CD4-positive, alpha-beta memory T cell (primary cell): ENCODE results near the gene MYOF. TPM values are rescaled to one million over a fixed set of nuclear protein-coding genes. Genes with fewer than 3 reads are reported as not detected.

Experiments
- CTCF ChIA-PET: fragments of 350-600 bp; sonication (Branson Sonifier 250); formaldehyde crosslinking; loops from one replicate; lab custom pipeline; 2021; ENCODE audit warnings: inconsistent platforms; ENCODE audit not compliant: partially characterized antibody; lab: Charles Lee
- POLR2A ChIA-PET: fragments of 350-600 bp; sonication (Branson Sonifier 250); formaldehyde crosslinking; loops from one replicate; lab custom pipeline; 2021; ENCODE audit not compliant: partially characterized antibody; lab: Charles Lee
- DNase-seq, 5 donors: peaks; one replicate each; pipeline versions ENCODE4 v3.0.0 to v3.0.0-alpha.2; 2020 to 2022; ENCODE audit warnings: mixed read lengths in 1 of 5
- H3K27ac ChIP-seq: one replicate; pipeline ENCODE4 v1.7.0; 2013; ENCODE audit warnings: low read depth, low read length
- H3K27me3 ChIP-seq: 2 replicates; pipeline ENCODE4 v1.7.0; 2013; ENCODE audit warnings: mild to moderate bottlenecking, low read length, moderate library complexity; ENCODE audit not compliant: insufficient read depth
- H3K36me3 ChIP-seq: 2 replicates; pipeline ENCODE4 v1.7.0; 2013; ENCODE audit warnings: mild to moderate bottlenecking, low read length, moderate library complexity; ENCODE audit not compliant: insufficient read depth
- H3K4me1 ChIP-seq: 2 replicates; pipeline ENCODE4 v1.7.0; 2013; ENCODE audit warnings: mild to moderate bottlenecking, low read length, moderate library complexity; ENCODE audit not compliant: insufficient read depth
- H3K4me3 ChIP-seq, 2 donors: one replicate each; pipeline ENCODE4 v1.7.0; 2013; ENCODE audit warnings: low read length in 2 of 2, mild to moderate bottlenecking in 1 of 2
- H3K9me3 ChIP-seq, 2 donors: one replicate each; pipeline ENCODE4 v1.7.0; 2013; ENCODE audit warnings: low read length in 2 of 2, control low read depth in 1 of 2; ENCODE audit not compliant: control insufficient read depth in 1 of 2
- H3K27ac Mint-ChIP-seq, 7 donors: one replicate each; pipeline ENCODE4 v1.8.0; 2020 to 2021; ENCODE audit warnings: mixed read lengths in 7 of 7, mild to moderate bottlenecking in 6 of 7, inconsistent platforms in 3 of 7, moderate library complexity in 3 of 7
- H3K27me3 Mint-ChIP-seq, 2 donors: one replicate each; pipeline ENCODE4 v1.8.0; 2020 to 2021; ENCODE audit warnings: mixed read lengths in 2 of 2
- H3K36me3 Mint-ChIP-seq, 2 donors: one replicate each; pipeline ENCODE4 v1.8.0; 2020 to 2021; ENCODE audit warnings: mixed read lengths in 2 of 2, inconsistent platforms in 1 of 2, mild to moderate bottlenecking in 1 of 2
- H3K4me1 Mint-ChIP-seq, 4 donors: one replicate each; pipeline ENCODE4 v1.8.0; 2020 to 2021; ENCODE audit warnings: mixed read lengths in 4 of 4, mild to moderate bottlenecking in 1 of 4
- H3K4me3 Mint-ChIP-seq, 8 donors: one replicate each; pipeline ENCODE4 v1.8.0; 2020 to 2021; ENCODE audit warnings: mixed read lengths in 8 of 8, mild to moderate bottlenecking in 7 of 8, moderate library complexity in 6 of 8, inconsistent platforms in 3 of 8
- H3K9me3 Mint-ChIP-seq, 8 donors: one replicate each; pipeline ENCODE4 v1.8.0; 2020 to 2021; ENCODE audit warnings: mixed read lengths in 8 of 8, mild to moderate bottlenecking in 5 of 8, inconsistent platforms in 3 of 8, moderate library complexity in 1 of 8
- intact Hi-C: fragments of 100-400 bp; cut with micrococcal nuclease; formaldehyde crosslinking; loops from one replicate; pipeline ENCODE4 v1.15.1; 2023
- polyA plus RNA-seq, 2 donors: library from polyadenylated mRNA; unstranded; fragments of 300-500 nt; fragmentation: Illumina TruSeq; gene quantifications; one replicate each; pipeline ENCODE4 v1.2.3, GENCODE V29; 2021
- total RNA-seq, 2 experiments: library from RNA; stranded (reverse); gene quantifications; one replicate each; pipeline ENCODE4 v1.2.3, GENCODE V29; 2021

Gene MYOF
- total and polyA plus RNA-seq, 4 experiments from 2014 or later, result 1.2 to 2.2 TPM; not detected in 2

- Mint-ChIP-seq H3K27ac (no peak overlapping the region), H3K9me3 (no peaks in the 10 kb centered on the region), H3K27me3 (peaks cover 1 to 7% of the 10 kb centered on the region in 2 donors), H3K36me3 (no peaks in the 10 kb centered on the region), H3K4me3 (no peak overlapping the region), H3K4me1 (peaks cover 0 to 2% (median 0%) of the 10 kb centered on the region in 4 donors)
- ChIA-PET POLR2A (no interaction called here), CTCF (no interaction called here)
- Histone ChIP-seq H3K27ac (no peak overlapping the region), H3K27me3 (no peaks in the 10 kb centered on the region), H3K36me3 (no peaks in the 10 kb centered on the region), H3K4me1 (no peaks in the 10 kb centered on the region), H3K9me3 (no peaks in the 10 kb centered on the region), H3K4me3 (no peak overlapping the region)
- intact Hi-C loops, result no loop called here
- DNase-seq, result no peak
Measured at GRCh38 chr10:93342366-93342765, 139.8 kb downstream of the MYOF start.

DNA sequence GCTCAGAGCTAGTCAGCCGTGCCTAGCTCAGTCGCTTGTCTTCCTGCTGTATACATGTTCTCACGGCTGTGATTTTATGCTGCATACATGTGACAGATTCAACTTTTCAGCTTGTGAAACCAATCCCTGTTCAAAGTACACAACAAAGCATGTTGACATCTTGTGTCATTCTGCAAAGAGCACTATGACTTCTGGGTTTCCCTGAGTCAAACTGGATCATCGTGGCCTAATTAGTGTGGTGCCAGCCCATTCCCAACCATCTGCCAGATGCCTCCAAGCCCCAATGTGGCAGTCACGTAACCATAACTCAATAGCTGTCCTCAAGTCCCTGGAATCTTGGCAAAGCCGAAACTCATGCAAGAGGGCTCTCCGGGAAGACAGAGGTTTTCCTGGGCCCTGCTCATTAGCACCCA is 144.8 kb downstream of the MYOF start:
- H3K4me3 Mint-ChIP-seq, result no peak overlapping the region
- H3K4me1 Mint-ChIP-seq, result no peaks in the 10 kb centered on the region
- POLR2A ChIA-PET, result no interaction called here
- H3K36me3 Mint-ChIP-seq, result no peaks in the 10 kb centered on the region
- H3K27me3 Mint-ChIP-seq, result peaks cover 3 to 5% of the 10 kb centered on the region in 2 donors
- Histone ChIP-seq H3K27me3 (no peaks in the 10 kb centered on the region), H3K4me1 (no peaks in the 10 kb centered on the region), H3K36me3 (no peaks in the 10 kb centered on the region), H3K27ac (no peak overlapping the region), H3K9me3 (no peaks in the 10 kb centered on the region), H3K4me3 (no peak overlapping the region)
- CTCF ChIA-PET, result interaction anchor here (1.7 kb wide), 1 partner anchor 15 kb away, joined by 4 read pairs; no protein-coding TSS in a partner anchor
- intact Hi-C loops, result no loop called here
- H3K27ac Mint-ChIP-seq, result no peak overlapping the region
- no peaks in the 10 kb centered on the region for H3K9me3 Mint-ChIP-seq
- DNase-seq, result no peak

GRCh38 chr10:93336678-93337077 is 145.5 kb downstream of the MYOF start:
- Histone ChIP-seq H3K9me3 (no peaks in the 10 kb centered on the region), H3K4me3 (no peak overlapping the region), H3K4me1 (no peaks in the 10 kb centered on the region), H3K27ac (no peak overlapping the region), H3K36me3 (no peaks in the 10 kb centered on the region), H3K27me3 (no peaks in the 10 kb centered on the region)
- Mint-ChIP-seq H3K36me3 (no peaks in the 10 kb centered on the region), H3K4me1 (no peaks in the 10 kb centered on the region), H3K9me3 (no peaks in the 10 kb centered on the region), H3K27ac (no peak overlapping the region), H3K27me3 (peaks cover 2 to 3% of the 10 kb centered on the region in 2 donors), H3K4me3 (no peak overlapping the region)
- CTCF ChIA-PET, result no interaction called here
- POLR2A ChIA-PET, result no interaction called here
- intact Hi-C loops, result no loop called here
- DNase-seq, result no peak

GRCh38 chr10:93336110-93336509 is 146.0 kb downstream of the MYOF start:
- H3K4me3 Mint-ChIP-seq, result no peak overlapping the region
- Histone ChIP-seq H3K9me3 (no peaks in the 10 kb centered on the region), H3K4me1 (no peaks in the 10 kb centered on the region), H3K27me3 (no peaks in the 10 kb centered on the region), H3K4me3 (no peak overlapping the region), H3K27ac (no peak overlapping the region), H3K36me3 (no peaks in the 10 kb centered on the region)
- intact Hi-C loops, result no loop called here
- ChIA-PET CTCF (no interaction called here), POLR2A (no interaction called here)
- H3K27ac Mint-ChIP-seq, result no peak overlapping the region
- H3K36me3 Mint-ChIP-seq, result no peaks in the 10 kb centered on the region
- H3K4me1 Mint-ChIP-seq, result no peaks in the 10 kb centered on the region
- no peak for DNase-seq
- H3K9me3 Mint-ChIP-seq, result no peaks in the 10 kb centered on the region
- peaks cover 3% of the 10 kb centered on the region in 2 donors for H3K27me3 Mint-ChIP-seq

- DNase-seq, result no peak
- H3K27ac Mint-ChIP-seq, result no peak overlapping the region
- H3K36me3 ChIP-seq, result no peaks in the 10 kb centered on the region
- POLR2A ChIA-PET, result no interaction called here
- no peaks in the 10 kb centered on the region for H3K27me3 ChIP-seq
- H3K4me1 Mint-ChIP-seq, result no peaks in the 10 kb centered on the region
- no peak overlapping the region for H3K4me3 Mint-ChIP-seq
- H3K36me3 Mint-ChIP-seq, result no peaks in the 10 kb centered on the region
- no peak overlapping the region for H3K4me3 ChIP-seq
- no peaks in the 10 kb centered on the region for H3K9me3 Mint-ChIP-seq
- H3K27me3 Mint-ChIP-seq, result peaks cover 1 to 3% of the 10 kb centered on the region in 2 donors
- intact Hi-C loops, result no loop called here
- no peak overlapping the region for H3K27ac ChIP-seq
- CTCF ChIA-PET, result no interaction called here
- H3K9me3 ChIP-seq, result no peaks in the 10 kb centered on the region
- no peaks in the 10 kb centered on the region for H3K4me1 ChIP-seq
Measured at GRCh38 chr10:93334901-93335327, 147.2 kb downstream of the MYOF start.

DNA sequence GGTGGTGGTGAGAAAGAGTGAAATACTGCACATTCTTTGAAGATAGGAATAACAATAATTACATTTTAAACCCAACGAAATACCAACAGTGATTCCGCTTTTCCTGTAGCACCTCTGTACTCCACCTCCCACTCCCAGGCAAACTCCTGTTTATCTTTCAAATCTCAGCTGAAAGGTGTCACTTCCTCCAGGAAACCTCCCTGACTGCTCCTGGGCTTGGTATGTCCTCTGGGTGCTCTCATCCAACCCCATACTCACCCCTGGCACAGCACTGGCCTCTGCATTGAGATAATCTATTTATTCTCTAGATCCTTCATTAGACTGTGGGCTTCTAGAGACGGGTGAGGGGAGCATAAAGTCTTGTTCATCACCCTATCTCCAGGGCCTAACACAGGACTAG is 148.0 kb downstream of the MYOF start:
- H3K36me3 Mint-ChIP-seq, result no peaks in the 10 kb centered on the region
- H3K9me3 Mint-ChIP-seq, result no peaks in the 10 kb centered on the region
- H3K27ac Mint-ChIP-seq, result no peak overlapping the region
- ChIA-PET POLR2A (no interaction called here), CTCF (no interaction called here)
- DNase-seq, result no peak
- Histone ChIP-seq H3K9me3 (no peaks in the 10 kb centered on the region), H3K4me1 (no peaks in the 10 kb centered on the region), H3K27me3 (no peaks in the 10 kb centered on the region), H3K27ac (no peak overlapping the region), H3K4me3 (no peak overlapping the region), H3K36me3 (no peaks in the 10 kb centered on the region)
- intact Hi-C loops, result no loop called here
- no peaks in the 10 kb centered on the region for H3K4me1 Mint-ChIP-seq
- H3K27me3 Mint-ChIP-seq, result peaks cover 3 to 5% of the 10 kb centered on the region in 2 donors
- H3K4me3 Mint-ChIP-seq, result no peak overlapping the region

GRCh38 chr10:93333278-93333978 is 148.7 kb downstream of the MYOF start:
- no peaks in the 10 kb centered on the region for H3K9me3 Mint-ChIP-seq

More at GRCh38 chr10:93333278-93333978, 148.7 kb downstream of the MYOF start:
- Mint-ChIP-seq H3K4me1 (no peaks in the 10 kb centered on the region), H3K27me3 (peaks cover 2 to 5% of the 10 kb centered on the region in 2 donors), H3K36me3 (no peaks in the 10 kb centered on the region), H3K27ac (no peak overlapping the region), H3K4me3 (no peak overlapping the region)
- no peaks in the 10 kb centered on the region for H3K4me1 ChIP-seq
- H3K4me3 ChIP-seq, result no peak overlapping the region
- intact Hi-C loops, result no loop called here
- H3K9me3 ChIP-seq, result no peaks in the 10 kb centered on the region
- no peak overlapping the region for H3K27ac ChIP-seq
- ChIA-PET POLR2A (no interaction called here), CTCF (no interaction called here)
- H3K36me3 ChIP-seq, result no peaks in the 10 kb centered on the region
- no peaks in the 10 kb centered on the region for H3K27me3 ChIP-seq
- no peak for DNase-seq
